ENCODE measurements around the gene PRIM2. TPM values are rescaled to one million over a fixed set of nuclear protein-coding genes. Genes with fewer than 3 reads are reported as not detected.

The PRIM2 gene
- total and polyA plus RNA-seq, 10 of the 15 experiments (the other 5 are each of a cell fraction or from before 2014, with no cell fraction given): 13.2 to 38.6 (median 25.1) TPM

DNA sequence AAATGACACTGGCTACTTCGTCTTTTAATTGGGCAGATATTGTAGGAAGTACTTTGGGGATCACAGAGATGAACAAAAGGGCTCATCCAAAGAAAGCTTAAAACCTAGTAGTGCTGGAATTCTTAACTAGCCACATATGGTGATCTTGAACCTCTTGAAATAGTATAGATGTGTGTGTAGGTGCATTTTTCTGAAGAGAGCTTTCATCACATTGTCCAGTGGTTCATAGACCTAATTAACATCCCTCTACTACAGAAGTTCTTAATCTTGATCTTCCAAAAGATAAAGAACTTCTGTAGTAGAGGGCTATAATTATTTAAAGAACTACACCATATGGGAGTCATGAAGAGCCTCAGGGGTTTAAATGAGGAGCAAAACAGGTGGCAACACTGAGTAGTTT lies 2.3 kb upstream of the PRIM2 start:
- DNase-seq (ENCODE audit: low read depth, low spot score): no peak
- intact Hi-C loops (cut with micrococcal nuclease; ENCODE audit: unreplicated experiment): loop anchor here (5.0 kb wide), 4 partner anchors 123 to 678 kb away; no protein-coding TSS in a partner anchor
- ChIA-PET RAD21 (ENCODE audit: unreplicated experiment) (interaction anchor here (0.8 to 5.2 kb wide), 7 partner anchors 94 to 424 kb away, joined by 3 to 44 read pairs (median 8); partner anchors contain the start of gene BEND6), CTCF (interaction anchor here (0.6 to 6.4 kb wide), 9 partner anchors 10 to 411 kb away, joined by 3 to 200 read pairs (median 11); partner anchors contain the start of gene BEND6), POLR2A (no interaction called here), SMC1A (ENCODE audit: uncharacterized antibody, unreplicated experiment) (interaction anchor here (0.6 to 4.7 kb wide), 8 partner anchors 10 to 412 kb away, joined by 3 to 89 read pairs (median 4); no protein-coding TSS in a partner anchor)
- Histone ChIP-seq H3K4me1 (ENCODE audit: control insufficient read depth, insufficient read depth, low read length) (peaks cover 8% of the 10 kb centered on the region; the same call in 1 of the 2 replicates), H3K9me3 (replicated peaks; ENCODE audit: control insufficient read depth, insufficient read depth, low read length) (no peaks in the 10 kb centered on the region), H3K4me3 (no peak overlapping the region), H4K20me1 (ENCODE audit: control insufficient read depth, insufficient read depth) (no peaks in the 10 kb centered on the region), H3K27ac (ENCODE audit: control insufficient read depth, insufficient read depth) (no peak overlapping the region), H3K79me2 (ENCODE audit: control insufficient read depth, insufficient read depth, low read length) (peaks cover 23% of the 10 kb centered on the region), H3K4me2 (ENCODE audit: control insufficient read depth, insufficient read depth) (no peak overlapping the region), H3K27me3 (replicated peaks in 1 of 2; ENCODE audit: control insufficient read depth in 2 of 2, insufficient read depth in 2 of 2, low read length in 1 of 2) (no peaks in the 10 kb centered on the region), H3K9ac (ENCODE audit: control insufficient read depth, insufficient read depth, low read length) (no peak overlapping the region), H2AFZ (ENCODE audit: control insufficient read depth, low read depth, low read length) (no peak overlapping the region), H3K36me3 (ENCODE audit: control insufficient read depth in 2 of 2, insufficient read depth in 2 of 2, low read length in 1 of 2) (no peaks in the 10 kb centered on the region; a peak in 1 of 4 replicates)
- 5% methylated on average over 1 of the region's 1 CpG for WGBS (ENCODE audit: insufficient coverage, insufficient replicate concordance, low lambda C conversion rate, missing lambda C conversion rate)
- no TSS peak for BruUV-seq (replicated peaks)
- FAIRE-seq: no peak
- no peak for ATAC-seq
- in situ Hi-C loops (cut with MboI): loop anchor here (5.0 to 10.0 kb wide), 3 partner anchors 140 to 408 kb away; partner anchors contain the start of gene BAG2
- TF ChIP-seq ZNF274 (IDR thresholded peaks at IDR 0.05; ENCODE audit: insufficient read depth, insufficient read length): no peak
- TF ChIP-seq IRF4 (IDR thresholded peaks at IDR 0.05; ENCODE audit: low read depth, low read length): no peak
- no peak for TF ChIP-seq LARP7 (IDR thresholded peaks at IDR 0.05)
- TF ChIP-seq GABPA (IDR thresholded peaks at IDR 0.05; ENCODE audit: low read depth): no peak
- no peak for TF ChIP-seq PML (IDR thresholded peaks at IDR 0.05; ENCODE audit: low read length)
- no peak for TF ChIP-seq PAX5 (IDR thresholded peaks at IDR 0.05; ENCODE audit: borderline replicate concordance, low read depth, low read length)
- TF ChIP-seq RAD51 (IDR thresholded peaks at IDR 0.05): no peak
- no peak for TF ChIP-seq MYB (IDR thresholded peaks at IDR 0.05; ENCODE audit: borderline replicate concordance, low read depth, low read length)
- no peak for TF ChIP-seq ASH2L (IDR thresholded peaks at IDR 0.05; ENCODE audit: borderline replicate concordance, low read depth)
- no peak for TF ChIP-seq CBX5 (IDR thresholded peaks at IDR 0.05; ENCODE audit: low read depth)
